Brain pericyte (primary cell): ENCODE results near the gene ATP2A3.

Experiments used
- DNase-seq: peaks from one replicate; pipeline ENCODE4 v3.0.0-alpha.2; 2012; ENCODE audit warnings: low read depth, low spot score

Gene ATP2A3

DNA sequence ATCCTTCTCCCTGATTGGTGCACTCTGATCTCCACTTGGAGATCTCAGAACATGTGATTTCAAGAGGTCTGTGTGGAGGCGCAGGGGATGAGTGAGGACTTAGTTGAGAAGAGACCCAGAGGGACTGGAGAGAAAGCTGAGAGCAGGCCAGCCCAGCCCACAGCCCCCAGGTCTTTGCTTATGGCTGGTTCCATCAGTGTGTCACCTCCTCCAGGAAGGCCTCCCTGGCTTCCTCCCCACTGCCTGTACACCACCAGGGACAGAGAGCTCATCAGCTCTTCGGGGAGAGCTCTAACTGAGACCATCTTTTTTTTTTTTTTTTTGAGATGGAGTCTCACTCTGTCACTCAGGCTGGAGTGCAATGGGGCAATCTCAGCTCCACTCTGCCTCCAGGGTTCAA is 51.4 kb downstream of the ATP2A3 start:
- no peak for DNase-seq

DNA sequence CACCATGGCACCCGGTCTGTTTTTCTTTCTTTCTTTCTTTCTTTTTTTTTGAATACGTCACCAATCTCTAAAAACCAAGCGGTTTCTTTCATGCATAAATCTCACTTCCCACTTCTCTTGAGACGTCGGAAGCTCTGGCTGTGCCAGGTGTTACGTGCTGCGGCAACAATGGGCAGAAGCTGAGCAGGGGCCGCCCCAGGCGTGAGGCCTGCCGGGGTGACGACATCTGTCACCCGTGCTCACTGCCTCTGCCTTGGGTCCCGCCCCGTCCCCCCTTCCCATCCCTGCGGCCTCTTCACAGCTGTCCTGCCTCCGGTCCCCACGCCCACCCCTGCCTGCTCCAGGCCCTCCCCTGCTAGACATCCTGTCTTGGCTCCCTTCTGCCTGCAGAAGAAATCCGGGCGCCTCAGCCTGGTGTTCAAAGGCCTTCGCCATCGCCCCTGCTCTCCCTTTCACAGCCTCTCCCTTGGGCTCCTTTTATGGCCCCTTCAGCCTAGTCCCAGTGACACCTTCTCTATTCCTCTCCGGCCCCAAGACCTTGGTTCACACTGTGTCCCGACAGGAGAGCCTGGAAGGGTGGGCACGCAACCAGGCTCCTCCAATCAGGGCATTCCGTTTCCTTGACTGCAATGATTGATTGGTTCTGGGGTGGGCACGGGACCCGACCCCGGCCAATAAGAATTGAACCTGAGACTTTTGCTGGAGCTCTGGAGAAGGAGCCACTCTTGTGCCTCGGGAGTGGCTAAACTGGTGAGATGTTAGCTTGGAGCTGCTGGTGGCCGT is 52.8 kb downstream of the ATP2A3 start:
- no peak for DNase-seq

DNA sequence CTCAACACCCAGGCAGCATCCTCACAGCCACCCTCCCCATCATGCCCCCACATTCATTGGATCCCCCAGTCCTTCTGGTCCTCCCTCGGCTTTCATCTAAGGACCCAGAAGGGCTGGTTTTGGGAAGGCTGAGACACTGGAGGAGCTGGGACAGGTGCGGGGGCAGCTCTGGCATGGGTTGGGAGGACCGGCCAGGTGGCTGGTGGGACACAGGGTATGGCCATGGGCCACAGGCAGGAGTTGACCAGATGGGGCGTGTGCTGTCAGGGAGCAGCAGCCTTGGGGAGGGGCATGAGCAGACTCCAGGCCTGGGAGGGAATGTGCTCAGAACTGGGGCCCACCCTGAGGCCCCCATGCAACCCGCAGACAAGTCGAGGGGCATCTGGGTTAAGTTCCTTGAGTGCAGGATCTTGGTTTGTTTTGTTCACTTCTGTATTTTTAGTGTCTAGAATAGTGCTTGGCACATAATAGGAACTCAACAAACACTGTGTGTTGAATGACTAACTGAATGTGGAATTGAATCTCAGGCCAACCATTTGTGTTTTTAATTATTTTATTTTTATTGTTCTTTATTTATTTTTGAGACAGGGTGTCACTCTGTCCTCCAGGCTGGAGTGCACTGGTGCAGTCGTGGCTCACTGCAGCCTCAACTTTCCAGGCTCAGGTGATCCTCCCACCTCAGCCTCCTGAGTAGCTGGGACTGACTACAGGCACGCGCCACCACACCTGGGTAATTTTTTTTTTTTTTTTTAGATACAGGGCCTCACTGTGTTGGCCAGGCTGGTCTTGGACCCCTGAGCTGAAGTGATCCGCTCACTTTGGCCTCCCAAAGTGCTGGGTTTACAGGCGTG is 53.6 kb downstream of the ATP2A3 start:
- DNase-seq: no peak

DNA sequence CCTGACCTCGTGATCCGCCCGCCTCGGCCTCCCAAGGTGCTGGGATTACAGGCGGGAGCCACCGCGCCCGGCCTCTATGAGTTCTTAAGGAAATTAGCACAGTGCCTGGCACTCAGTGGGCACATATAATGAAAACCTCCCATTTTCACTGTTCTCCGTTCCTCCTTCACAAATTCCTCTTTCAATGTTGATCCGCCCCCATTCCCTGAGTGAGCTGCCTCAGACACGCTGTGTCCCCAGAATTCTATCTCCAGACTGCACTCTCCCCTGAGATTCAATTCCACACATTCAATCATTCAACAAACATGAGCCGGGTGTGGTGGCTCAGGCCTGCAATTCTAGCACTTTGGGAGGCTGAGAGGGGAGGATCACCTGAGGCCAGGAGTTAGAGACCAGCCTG is 55.0 kb downstream of the ATP2A3 start:
- DNase-seq: no peak

DNA sequence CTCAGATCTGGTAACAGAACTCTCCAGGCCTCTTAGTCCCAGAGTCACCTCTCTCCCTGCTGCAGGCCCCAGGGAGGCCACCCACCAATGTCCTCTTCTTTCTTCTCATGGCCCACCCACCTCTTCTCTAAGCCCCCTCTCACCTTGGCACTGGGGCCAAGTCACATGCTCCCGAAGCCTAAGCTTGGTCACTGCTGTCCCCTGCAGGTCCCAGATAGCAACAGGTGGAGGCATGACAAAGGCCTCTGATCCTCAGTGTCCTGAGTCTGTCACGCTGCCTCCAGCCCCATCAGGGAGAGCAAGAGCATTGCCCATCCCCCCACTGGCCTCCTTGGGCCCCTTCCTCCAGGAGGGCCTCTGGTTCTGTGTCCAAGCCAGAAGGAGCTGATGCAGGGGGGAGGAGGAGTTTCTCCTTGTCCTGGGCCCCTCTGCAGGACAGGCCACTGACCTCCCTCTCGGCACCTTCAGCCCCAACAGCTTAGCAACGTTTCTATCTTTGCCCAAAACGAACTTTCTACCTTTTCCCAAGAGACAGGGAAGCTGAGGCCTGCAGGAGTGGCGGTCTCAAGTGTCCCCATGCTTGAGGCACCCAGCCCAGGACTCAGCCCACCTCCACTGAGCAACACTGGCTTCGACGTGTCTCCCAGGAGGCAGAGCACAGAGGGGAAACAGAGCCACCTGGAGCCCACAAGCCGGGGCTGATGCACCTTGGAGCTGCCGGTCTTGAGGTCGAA is 56.6 kb downstream of the ATP2A3 start:
- DNase-seq: no peak

DNA sequence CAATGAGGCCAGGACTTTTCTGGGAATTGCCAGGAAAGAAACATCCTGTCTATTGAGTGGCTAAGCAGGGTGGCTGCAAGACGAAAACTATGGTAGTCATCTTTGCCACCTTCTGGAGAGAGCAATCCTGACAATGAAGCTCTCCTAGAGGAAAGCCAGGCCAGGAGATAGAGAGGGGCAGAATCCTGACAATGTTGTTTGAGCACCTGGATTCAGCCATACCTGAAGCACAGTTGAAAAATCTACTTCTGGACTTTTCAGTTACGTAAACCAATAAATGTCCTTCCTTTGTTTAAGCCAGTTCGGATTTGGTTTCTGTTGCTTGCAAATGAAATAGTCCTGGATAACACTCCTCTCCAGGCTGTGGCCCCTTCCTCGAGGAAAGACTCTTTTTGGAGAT is 57.4 kb downstream of the ATP2A3 start:
- DNase-seq: no peak

DNA sequence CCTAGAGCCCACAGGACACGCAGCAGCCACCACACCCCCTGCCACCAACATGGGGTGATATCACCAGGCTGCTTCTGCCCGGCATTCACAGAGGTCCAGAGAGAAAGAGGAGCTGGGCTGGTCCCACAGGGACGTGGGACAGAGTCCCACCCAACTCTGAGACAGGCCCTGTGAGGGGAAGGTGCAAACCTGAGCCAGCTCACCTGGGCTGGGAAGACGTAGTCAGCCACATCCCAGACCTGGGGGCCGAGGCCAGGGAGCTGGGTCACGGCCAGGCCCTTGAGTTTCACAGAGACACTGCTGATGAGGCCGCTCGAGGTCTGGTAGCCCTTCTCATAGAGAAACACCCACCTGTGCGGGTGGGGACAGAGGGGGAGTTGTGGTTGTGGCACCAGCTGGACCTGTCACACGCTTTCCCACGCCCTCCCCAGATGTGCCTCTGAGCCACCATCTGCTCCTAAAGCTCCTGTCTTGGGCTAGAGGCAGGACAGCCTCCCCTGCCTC is 59.2 kb downstream of the ATP2A3 start:
- DNase-seq: no peak

DNA sequence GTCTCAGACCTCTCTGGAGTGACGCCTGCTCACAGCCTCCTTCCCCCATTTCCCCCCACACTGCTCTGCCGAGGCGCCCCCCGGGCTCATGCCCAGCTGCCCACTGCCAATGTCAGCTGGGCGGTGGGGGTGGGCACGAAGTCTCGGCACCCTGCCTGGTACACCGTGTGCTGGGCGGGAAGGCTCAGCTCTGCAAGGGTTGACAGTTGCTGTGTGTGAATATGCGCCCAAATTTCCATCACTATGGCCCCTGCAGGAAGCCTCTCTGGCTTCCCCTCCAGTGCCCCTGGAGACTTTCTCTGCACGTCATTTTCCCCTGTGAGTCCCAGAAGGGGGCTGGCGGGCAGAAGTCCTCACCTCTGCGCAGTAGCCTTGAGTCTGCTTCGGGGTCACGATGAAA is 59.7 kb downstream of the ATP2A3 start:
- DNase-seq: no peak

DNA sequence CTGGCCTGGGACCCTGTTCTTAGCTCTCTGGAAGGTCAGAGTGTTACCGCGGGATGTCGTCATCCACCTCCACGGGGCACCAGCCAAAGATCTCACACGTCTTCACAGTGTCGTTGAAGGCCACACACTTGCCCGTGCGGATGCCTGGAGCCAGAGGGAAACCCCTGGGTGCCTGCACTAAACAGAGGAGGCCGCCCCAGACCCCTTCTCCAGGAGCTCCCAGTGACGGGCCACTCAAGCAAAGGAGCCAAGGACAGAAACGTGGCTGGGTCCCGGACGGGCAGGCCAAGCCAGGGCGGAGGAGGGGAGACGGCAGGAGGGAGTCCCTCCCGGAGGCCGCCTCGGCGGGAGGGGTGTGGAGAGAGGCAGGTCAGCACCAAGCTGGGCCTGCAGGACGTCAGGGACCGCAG is 60.4 kb downstream of the ATP2A3 start:
- no peak for DNase-seq

DNA sequence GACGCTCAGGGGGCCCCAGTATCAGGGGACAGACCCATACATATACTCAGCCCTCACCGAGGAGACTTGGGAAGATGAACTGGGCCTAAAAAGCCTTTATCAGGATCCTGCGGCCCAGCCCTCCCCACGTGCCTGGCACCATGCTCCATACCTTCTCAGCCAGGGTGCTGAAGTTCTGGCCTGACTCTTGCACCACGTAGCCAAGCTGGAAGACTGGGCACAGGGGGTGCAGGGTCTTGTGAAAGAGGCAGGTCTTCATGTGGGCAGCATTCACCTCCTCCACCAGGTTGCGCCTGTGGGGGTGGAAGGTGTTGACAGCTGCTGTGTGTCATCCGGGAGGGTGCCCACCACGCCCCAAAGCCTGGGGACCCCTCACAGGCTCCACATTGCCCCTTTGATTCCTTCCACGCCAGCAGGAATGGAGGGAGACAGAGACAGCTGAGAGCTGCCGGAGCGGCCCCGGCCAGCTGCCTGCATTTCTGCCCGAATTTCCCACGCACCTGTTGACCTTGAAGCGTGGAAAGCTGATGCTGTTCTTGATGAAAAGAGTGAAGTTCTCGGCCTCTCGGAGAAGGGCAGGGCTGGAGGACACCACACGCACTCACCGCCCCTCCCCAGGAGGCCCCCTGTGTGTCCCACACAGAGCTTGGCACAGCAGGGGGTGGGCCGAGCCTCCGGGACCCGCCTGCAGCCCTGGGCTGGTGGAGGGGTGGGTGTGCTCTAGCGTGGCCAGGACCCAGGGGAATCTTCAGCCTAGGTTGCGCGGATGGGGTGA is 61.0 kb downstream of the ATP2A3 start:
- DNase-seq: no peak

DNA sequence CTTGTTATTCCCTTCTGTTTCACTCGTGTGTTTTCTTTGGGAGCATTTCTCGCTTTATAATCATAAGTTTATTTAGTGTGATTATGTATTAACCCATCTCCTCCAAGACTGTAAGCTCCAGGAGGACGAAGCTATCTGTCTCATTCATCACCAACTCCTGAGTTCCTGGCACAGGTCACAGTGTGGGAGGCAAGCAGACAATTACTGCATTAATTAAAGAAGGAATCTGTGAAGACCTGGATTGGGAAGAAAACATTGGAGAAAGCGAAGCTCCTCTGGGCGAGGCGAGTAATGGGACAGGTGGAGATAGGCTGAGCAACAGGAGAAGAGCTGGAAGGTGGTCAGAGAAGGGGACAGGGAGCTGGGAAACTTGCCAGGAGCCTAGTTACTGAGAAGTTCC is 63.6 kb downstream of the ATP2A3 start:
- DNase-seq: no peak

DNA sequence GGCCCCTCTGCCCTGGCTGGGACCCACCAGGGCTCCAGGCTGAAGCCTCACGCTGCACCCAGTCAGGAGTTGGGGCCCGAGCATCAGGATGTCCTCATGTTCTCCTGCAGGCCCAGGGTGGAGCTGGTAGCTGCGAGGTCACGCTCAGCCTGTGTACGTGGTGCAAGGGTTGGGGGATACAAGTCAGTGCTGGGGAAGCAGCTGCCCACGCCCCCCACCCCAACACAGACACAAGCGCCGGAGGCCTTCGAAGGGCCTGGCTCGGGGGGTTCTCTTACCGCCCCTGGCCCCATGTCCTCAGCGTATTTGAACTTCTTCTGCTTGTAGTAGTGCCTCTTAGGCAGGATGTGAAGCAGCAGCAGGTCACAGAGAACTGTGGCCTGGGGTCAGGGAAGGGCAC is 66.5 kb downstream of the ATP2A3 start:
- no peak for DNase-seq

DNA sequence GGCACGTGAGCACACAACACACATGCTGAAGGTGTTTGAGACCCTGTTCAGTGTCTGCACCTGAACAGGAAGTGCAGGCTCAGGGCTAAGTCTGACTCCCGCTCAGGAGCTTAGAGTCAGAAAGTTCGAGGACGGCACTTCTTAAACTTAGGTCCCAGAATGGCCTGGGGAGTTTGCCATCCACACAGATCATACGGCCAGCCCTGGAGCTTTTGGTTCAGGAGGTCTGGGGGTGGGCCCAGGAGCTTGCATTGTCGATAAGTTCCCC is 67.3 kb downstream of the ATP2A3 start:
- no peak for DNase-seq

DNA sequence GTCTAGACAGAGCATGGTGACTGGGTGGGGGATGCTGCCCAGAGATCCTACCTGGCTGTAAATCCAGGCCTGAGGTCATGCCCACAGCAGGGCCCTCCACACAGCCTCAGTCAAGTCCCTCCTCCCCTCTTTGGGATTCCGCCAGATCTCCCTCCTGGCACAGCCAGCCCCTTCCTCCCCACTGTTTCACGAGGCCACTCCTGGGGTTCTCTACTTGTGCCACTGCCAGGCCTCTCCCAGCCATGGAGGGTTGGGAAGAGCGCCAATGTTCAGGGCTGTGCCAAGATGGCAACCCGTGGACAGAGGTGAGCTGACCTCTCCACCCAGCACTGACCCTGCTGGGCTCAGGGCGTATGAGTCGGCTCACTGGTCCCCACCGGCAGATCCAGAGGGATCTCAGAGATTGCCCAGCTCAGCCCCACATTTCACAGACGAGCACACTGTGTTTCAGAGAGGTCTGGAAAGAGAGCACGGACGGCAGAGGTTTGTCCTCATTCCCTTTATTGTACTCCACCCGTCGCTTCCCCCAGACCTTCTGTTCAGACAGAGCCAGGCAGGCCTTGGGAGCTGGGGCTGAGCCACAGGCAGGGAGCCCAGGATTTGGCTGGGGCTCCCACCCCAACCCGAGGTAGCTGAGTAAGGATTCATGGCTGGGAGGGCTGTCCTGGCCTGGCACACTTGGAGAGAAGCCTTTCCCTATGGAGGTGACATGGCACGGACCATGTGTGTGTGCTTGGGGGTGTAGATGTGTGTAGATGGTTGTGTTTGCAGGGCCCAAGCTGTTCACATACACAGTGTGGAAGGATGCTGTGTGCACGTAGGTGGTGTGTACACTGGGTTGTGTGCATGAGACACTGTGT is 67.9 kb downstream of the ATP2A3 start:
- DNase-seq: no peak

DNA sequence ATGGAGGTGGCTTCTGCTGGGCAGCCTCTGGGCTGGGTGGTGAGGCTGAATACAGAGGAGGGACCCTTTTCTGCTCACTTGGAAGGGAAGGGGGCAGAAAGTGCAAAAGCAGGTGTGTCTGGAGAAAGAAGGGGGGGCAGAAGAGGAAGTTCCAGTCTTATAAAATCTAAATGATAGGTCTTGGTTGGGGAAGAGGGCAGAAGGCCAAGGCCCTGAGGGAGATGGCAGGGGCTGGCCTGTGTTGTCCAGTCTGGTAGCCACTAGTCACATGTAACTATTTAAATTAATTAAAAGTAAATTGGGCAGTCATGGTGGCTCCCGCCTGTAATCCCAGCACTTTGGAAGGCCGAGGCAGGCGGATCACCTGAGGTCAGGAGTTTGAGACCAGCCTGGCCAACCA is 68.9 kb downstream of the ATP2A3 start:
- DNase-seq: no peak

DNA sequence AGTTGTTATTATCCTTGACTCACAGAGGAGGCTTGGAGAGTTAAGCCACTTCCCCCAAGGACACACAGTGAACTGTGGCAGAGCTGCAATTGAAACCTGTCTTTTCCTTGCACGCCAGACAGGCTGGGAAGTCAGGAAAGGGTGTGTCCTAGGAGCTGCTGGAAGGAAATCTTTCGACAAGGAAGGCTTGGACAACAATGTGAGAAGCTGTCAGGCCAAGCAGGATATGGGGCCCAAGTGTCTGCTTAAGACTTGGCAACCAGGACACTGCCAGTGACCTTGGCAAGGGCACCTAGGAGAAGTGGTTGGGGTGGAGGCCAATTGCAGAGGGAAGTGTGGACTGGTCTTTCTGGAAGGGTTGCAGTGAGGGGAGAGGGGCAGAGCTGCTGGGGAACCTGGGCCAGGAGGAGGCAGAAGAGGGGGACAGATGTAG is 69.3 kb downstream of the ATP2A3 start:
- DNase-seq: no peak

DNA sequence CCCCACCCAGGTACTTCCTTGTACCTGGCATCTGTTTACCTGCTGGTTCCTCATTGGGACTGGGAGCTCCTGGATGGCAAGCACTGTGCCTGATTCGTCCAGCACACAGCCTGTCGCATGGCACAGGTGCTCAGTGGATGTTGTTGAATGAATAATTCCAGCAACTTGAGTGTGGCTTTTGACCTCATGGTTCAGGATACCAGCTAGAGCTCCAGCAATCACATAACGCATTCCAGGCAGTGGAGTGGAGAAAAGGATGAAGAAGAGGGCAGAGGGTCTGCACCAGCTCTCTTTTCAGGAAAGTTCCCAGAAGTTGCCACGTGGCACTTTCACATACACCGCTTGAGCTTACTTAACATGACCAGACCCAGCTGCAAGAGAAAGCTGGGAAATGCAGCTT is 70.0 kb downstream of the ATP2A3 start:
- DNase-seq: no peak

DNA sequence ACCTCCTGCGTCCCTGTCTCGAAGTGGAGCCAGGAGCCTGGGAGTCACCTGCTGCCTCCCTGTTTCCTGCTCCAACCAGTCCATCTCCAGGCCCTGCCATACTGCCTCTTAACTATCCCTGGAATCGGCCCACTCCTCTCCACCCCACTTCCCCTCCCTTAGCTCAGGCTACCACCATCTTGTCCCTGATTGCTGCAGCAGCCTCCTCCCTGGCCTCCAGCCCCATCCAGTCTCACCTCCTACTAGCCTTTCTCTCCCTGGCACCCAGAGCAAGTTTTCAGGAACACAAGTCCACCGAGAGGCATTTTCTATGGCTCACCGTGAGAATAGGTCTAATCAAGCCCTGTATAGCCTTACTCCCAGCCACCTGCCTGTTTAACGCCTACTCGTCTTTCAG is 70.5 kb downstream of the ATP2A3 start:
- DNase-seq: no peak

DNA sequence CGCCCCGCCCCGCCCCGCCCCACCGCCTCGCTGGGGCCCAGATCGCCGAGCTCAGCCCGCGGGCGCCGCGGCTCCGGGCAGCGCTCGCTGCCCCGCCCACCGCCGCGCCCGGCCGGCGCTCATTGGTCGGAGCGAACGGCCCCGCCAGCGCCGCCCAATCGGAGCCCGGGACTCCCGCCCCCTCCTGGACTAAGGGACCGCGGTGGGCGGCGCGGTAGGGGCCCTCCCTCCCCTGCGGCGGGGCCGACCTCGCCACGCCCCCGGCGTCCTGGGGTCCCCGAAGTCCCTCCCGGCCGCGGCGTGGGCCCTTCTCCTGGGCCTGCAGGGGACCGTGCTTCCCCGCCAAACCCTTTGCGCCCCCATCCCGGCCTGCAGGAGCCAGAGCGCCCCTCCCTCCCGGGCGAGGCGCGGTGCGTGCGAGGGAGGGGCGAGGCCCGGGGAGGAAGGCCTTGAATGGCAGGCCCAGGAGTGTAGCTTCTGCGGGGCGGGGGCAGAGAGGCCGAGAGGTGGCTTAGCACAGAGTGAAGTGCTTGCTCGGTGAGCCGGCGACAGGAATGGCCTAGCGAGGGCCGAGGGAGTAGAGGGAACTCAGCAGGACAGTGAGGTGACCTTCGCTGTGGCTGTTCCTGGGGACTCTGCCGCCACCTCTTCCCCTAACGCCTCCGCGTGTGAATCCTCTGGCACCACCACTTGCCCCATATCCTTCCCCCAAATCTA is 71.1 kb downstream of the ATP2A3 start, which contains the start of gene CAMKK1:
Gene CAMKK1, minus strand, starts transcription at position 51 of the 717 bp plus-strand sequence. CDS start 7,366 bp downstream, outside the sequence.
- DNase-seq: no peak
